Mammary epithelial cell (primary cell): Measurements from ENCODE around the gene TJP1.

Source experiments
- CTCF ChIP-seq, 2 donors: IDR thresholded peaks in 1 of 2; conservative IDR thresholded peaks in 1 of 2; 2 replicates each; pipeline ENCODE4 v1.5.1; 2011 to 2012; ENCODE audit warnings: inconsistent platforms in 2 of 2, low read length in 2 of 2, mild to moderate bottlenecking in 2 of 2, control low read depth in 1 of 2, low read depth in 1 of 2; ENCODE audit not compliant: insufficient read depth in 1 of 2; ENCODE audit errors: extremely low read depth in 1 of 2
- EZH2 ChIP-seq: IDR thresholded peaks from 2 replicates; pipeline ENCODE4 v1.6.1; 2012; ENCODE audit warnings: low read length, inconsistent platforms, borderline replicate concordance

- TF ChIP-seq CTCF (conservative IDR thresholded peaks at IDR 0.05 in 1 of 2, IDR thresholded peaks at IDR 0.05 in 1 of 2; ENCODE audit: extremely low read depth in 1 of 2, insufficient read depth in 1 of 2, low read depth in 1 of 2, low read length in 2 of 2), result no peak
- TF ChIP-seq EZH2, result no peak
Measured at GRCh38 chr15:29693225-29693624, 129.0 kb downstream of the TJP1 start.
